CD1c-positive myeloid dendritic cell (primary cell): ENCODE data around the gene ABHD6.
A peak's percentile ranks its signal among the peaks of the same experiment; 100 is the strongest.
"Not testable (repeated sequence)": the region's sequence is repeated elsewhere in the genome, so short reads cannot be mapped to it uniquely, and the experiment has no call there.

Experiments
- DNase-seq: peaks from one replicate; pipeline ENCODE4 v3.0.0-alpha.2; 2016; ENCODE audit errors: extremely low spot score

Gene ABHD6

GRCh38 chr3:58273362-58273761 is 35.8 kb downstream of the ABHD6 start:
- peak; percentile 9 for DNase-seq

GRCh38 chr3:58274027-58274614 is 36.5 kb downstream of the ABHD6 start:
- DNase-seq = no peak

GRCh38 chr3:58281069-58281468 is 43.5 kb downstream of the ABHD6 start:
- DNase-seq = no peak

- DNase-seq = no peak
Measured at GRCh38 chr3:58285334-58285733, 47.7 kb downstream of the ABHD6 start.

GRCh38 chr3:58287354-58287753 is 49.8 kb downstream of the ABHD6 start:
- no peak for DNase-seq

- no peak for DNase-seq
Measured at GRCh38 chr3:58288011-58288728, 50.6 kb downstream of the ABHD6 start.

- not testable (repeated sequence) for DNase-seq
Measured at GRCh38 chr3:58288964-58289613, 51.5 kb downstream of the ABHD6 start.

- DNase-seq = not testable (repeated sequence)
Measured at GRCh38 chr3:58290446-58290845, 52.9 kb downstream of the ABHD6 start.

GRCh38 chr3:58291671-58292338 is 54.2 kb downstream of the ABHD6 start:
- DNase-seq = no peak

GRCh38 chr3:58292866-58293265 is 55.3 kb downstream of the ABHD6 start:
- DNase-seq = no peak

GRCh38 chr3:58293516-58293915 is 55.9 kb downstream of the ABHD6 start:
- DNase-seq = no peak

- DNase-seq = no peak
Measured at GRCh38 chr3:58296269-58296668, 58.7 kb downstream of the ABHD6 start.

GRCh38 chr3:58296843-58297242 is 59.3 kb downstream of the ABHD6 start:
- no peak for DNase-seq

- no peak for DNase-seq
Measured at GRCh38 chr3:58298190-58298589, 60.6 kb downstream of the ABHD6 start.

- DNase-seq = no peak
Measured at GRCh38 chr3:58299075-58299474, 61.5 kb downstream of the ABHD6 start.

GRCh38 chr3:58299839-58300516 is 62.4 kb downstream of the ABHD6 start:
- DNase-seq = peak; percentile 40

GRCh38 chr3:58305882-58306711 is 68.5 kb downstream of the ABHD6 start, which contains the start of the genes HTD2 and RPP14:
Gene HTD2 (plus strand): TSS chr3:58306520. CDS start chr3:58317614, 11,094 bp downstream.
Gene RPP14 (plus strand): TSS chr3:58306245. CDS start chr3:58310330, 4,085 bp downstream.
- peak; percentile 100 for DNase-seq

- DNase-seq = peak; percentile 46
Measured at GRCh38 chr3:58307639-58308215, 70.1 kb downstream of the ABHD6 start.

GRCh38 chr3:58308728-58309127 is 71.1 kb downstream of the ABHD6 start:
- DNase-seq = no peak

- peak; percentile 65 for DNase-seq
Measured at GRCh38 chr3:58317811-58318210, 80.2 kb downstream of the ABHD6 start.
